HEK293 (cell line): Measurements from ENCODE around the gene ITIH1.
"Not testable (repeated sequence)": the region's sequence is repeated elsewhere in the genome, so short reads cannot be mapped to it uniquely, and the experiment has no call there.

Source experiments
- CTCF ChIA-PET: fragments of 350-600 bp; formaldehyde crosslinking; extraction: SDS; loops from one replicate; lab custom pipeline; 2021; ENCODE audit warnings: antibody characterized with exemption; lab: Yijun Ruan, JAX
- POLR2A ChIA-PET: fragments of 300-600 bp; formaldehyde crosslinking; extraction: SDS; loops from one replicate; lab custom pipeline; 2020; ENCODE audit warnings: antibody characterized with exemption, inconsistent platforms; lab: Yijun Ruan, JAX
- H3K27ac ChIP-seq: fragments of 200-500 bp; sonication (Bioruptor generic); 2 replicates; pipeline ENCODE4 v1.5.1; 2014; ENCODE audit warnings: low read depth, low read length, control low read depth, inconsistent platforms; ENCODE audit errors: extremely low read depth
- H3K36me3 ChIP-seq, 2 experiments: fragments of 200-500 bp in 1 of 2; sonication (Bioruptor generic) in 1 of 2; 1 replicate in 1 of 2; 2 replicates in 1 of 2; pipeline ENCODE4 v1.5.1; 2014 to 2017; ENCODE audit warnings: inconsistent platforms in 2 of 2, low read length in 2 of 2; ENCODE audit not compliant: control insufficient read depth in 2 of 2, insufficient read depth in 1 of 2
- H3K4me1 ChIP-seq: fragments of 200-500 bp; sonication (Bioruptor generic); 2 replicates; pipeline ENCODE4 v1.5.1; 2014; ENCODE audit warnings: mild to moderate bottlenecking, low read length, inconsistent platforms; ENCODE audit not compliant: control insufficient read depth, insufficient read depth
- H3K4me3 ChIP-seq: 2 replicates; pipeline ENCODE4 v1.5.1; 2011; ENCODE audit warnings: low read depth, mild to moderate bottlenecking, control low read depth, low read length, moderate library complexity
- H3K9me3 ChIP-seq: fragments of 200-500 bp; sonication (Bioruptor generic); 2 replicates; pipeline ENCODE4 v1.5.1; 2014; ENCODE audit warnings: low read depth, low read length, inconsistent platforms; ENCODE audit not compliant: control insufficient read depth, insufficient read depth
- BCL11A ChIP-seq: fragments of 450-650 bp; formaldehyde crosslinking; IDR thresholded peaks from 2 replicates; pipeline ENCODE4 v1.5.1; 2016; ENCODE audit warnings: low read depth, missing biosample characterization, missing genetic modification characterization
- MEIS1 ChIP-seq: sonication (generic); formaldehyde crosslinking; IDR thresholded peaks from 2 replicates; pipeline ENCODE4 v1.8.1; 2022; ENCODE audit warnings: missing genetic modification reagents, mild to moderate bottlenecking, borderline replicate concordance
- ZEB2 ChIP-seq: fragments of 450-650 bp; formaldehyde crosslinking; IDR thresholded peaks from 2 replicates; pipeline ENCODE4 v1.5.1; 2016; ENCODE audit warnings: missing biosample characterization, missing genetic modification characterization
- ZNF132 ChIP-seq: fragments of 450-650 bp; formaldehyde crosslinking; IDR thresholded peaks from 2 replicates; pipeline ENCODE4 v1.5.1; 2017; ENCODE audit warnings: missing biosample characterization, missing genetic modification characterization, borderline replicate concordance
- ZNF311 ChIP-seq: fragments of 450-650 bp; formaldehyde crosslinking; IDR thresholded peaks from 2 replicates; pipeline ENCODE4 v1.5.1; 2017; ENCODE audit warnings: missing biosample characterization, missing genetic modification characterization, borderline replicate concordance
- ZNF416 ChIP-seq: fragments of 450-650 bp; formaldehyde crosslinking; IDR thresholded peaks from 2 replicates; pipeline ENCODE4 v1.5.1; 2016; ENCODE audit warnings: missing biosample characterization, missing genetic modification characterization
- ZNF530 ChIP-seq: fragments of 450-650 bp; formaldehyde crosslinking; IDR thresholded peaks from 2 replicates; pipeline ENCODE4 v1.5.1; 2016; ENCODE audit warnings: low read depth, missing biosample characterization, missing genetic modification characterization
- ZNF837 ChIP-seq: fragments of 450-650 bp; formaldehyde crosslinking; IDR thresholded peaks from 2 replicates; pipeline ENCODE4 v1.5.1; 2016; ENCODE audit warnings: missing biosample characterization, missing genetic modification characterization
- ZSCAN30 ChIP-seq: fragments of 450-650 bp; IDR thresholded peaks from 2 replicates; pipeline ENCODE4 v1.5.1; 2018; ENCODE audit warnings: missing biosample characterization, mild to moderate bottlenecking, missing genetic modification characterization, moderate library complexity
- TF ChIP-seq, protein P1 (sequence below): fragments of 450-650 bp; formaldehyde crosslinking; IDR thresholded peaks from 2 replicates; pipeline ENCODE4 v1.5.1; 2016; ENCODE audit warnings: missing biosample characterization, missing genetic modification characterization
- TF ChIP-seq, protein P2 (sequence below): fragments of 450-650 bp; formaldehyde crosslinking; IDR thresholded peaks from 2 replicates; pipeline ENCODE4 v1.5.1; 2017; ENCODE audit warnings: missing biosample characterization, missing genetic modification characterization
- TF ChIP-seq, protein P3 (sequence below): fragments of 450-650 bp; formaldehyde crosslinking; IDR thresholded peaks from 2 replicates; pipeline ENCODE4 v1.5.1; 2016; ENCODE audit warnings: missing biosample characterization, missing genetic modification characterization

The ITIH1 gene, protein sequence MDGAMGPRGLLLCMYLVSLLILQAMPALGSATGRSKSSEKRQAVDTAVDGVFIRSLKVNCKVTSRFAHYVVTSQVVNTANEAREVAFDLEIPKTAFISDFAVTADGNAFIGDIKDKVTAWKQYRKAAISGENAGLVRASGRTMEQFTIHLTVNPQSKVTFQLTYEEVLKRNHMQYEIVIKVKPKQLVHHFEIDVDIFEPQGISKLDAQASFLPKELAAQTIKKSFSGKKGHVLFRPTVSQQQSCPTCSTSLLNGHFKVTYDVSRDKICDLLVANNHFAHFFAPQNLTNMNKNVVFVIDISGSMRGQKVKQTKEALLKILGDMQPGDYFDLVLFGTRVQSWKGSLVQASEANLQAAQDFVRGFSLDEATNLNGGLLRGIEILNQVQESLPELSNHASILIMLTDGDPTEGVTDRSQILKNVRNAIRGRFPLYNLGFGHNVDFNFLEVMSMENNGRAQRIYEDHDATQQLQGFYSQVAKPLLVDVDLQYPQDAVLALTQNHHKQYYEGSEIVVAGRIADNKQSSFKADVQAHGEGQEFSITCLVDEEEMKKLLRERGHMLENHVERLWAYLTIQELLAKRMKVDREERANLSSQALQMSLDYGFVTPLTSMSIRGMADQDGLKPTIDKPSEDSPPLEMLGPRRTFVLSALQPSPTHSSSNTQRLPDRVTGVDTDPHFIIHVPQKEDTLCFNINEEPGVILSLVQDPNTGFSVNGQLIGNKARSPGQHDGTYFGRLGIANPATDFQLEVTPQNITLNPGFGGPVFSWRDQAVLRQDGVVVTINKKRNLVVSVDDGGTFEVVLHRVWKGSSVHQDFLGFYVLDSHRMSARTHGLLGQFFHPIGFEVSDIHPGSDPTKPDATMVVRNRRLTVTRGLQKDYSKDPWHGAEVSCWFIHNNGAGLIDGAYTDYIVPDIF

DNA sequence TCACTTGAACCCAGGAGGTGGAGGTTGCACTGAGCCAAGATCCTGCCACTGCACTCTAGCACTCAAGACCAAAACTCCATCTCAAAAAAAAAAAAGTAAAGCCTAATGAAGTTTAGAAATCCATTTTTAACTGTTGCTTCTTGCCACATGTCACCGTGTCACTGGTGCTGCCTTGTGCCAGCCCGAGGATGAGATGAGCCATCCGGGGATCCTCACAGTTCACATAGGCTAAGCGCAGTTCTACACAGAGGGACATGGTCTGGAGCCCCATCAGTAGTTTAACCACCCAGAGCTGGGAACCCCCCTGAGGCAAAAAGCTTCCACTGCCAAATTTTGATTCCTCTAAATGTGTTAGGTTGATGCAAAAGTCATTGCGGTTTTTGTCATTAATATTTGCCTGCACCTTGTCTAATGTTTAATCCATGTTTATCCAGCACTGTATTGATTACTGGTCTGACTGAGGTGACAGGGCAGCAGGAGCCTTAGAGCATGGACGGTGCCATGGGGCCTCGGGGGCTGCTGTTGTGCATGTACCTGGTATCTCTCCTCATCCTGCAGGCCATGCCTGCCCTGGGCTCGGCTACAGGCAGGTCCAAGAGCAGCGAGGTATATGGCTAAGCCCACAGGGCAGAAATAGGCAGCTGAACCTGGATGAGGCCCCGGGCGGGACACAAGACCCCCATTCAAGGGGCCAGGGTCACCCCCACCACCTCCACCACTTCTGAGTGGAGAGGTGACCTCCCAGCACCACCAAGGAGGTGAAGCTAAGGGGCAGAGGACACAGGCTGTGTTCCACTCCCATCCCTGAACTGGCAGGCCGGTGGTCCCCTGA, at the start of gene ITIH1:
TSS of gene ITIH1 (plus strand) at position 473 of the 832 bp plus-strand sequence. CDS start at position 490, 17 bp downstream.
- Histone ChIP-seq H3K27ac (no peak within 1 kb of the TSS), H3K9me3 (no peaks in the 10 kb centered on the region), H3K36me3 (no peaks in the 10 kb centered on the region), H3K4me3 (no peak within 1 kb of the TSS), H3K4me1 (no peaks in the 10 kb centered on the region)
- no peak for TF ChIP-seq ZNF837 (tag by site-specific recombination)
- TF ChIP-seq ZNF416 (tag by site-specific recombination) = no peak
- no peak for TF ChIP-seq ZNF132 (tag by site-specific recombination)
- ChIA-PET CTCF (interaction anchor here (0.7 kb wide), 1 partner anchor 7 kb away, joined by 3 read pairs; no protein-coding TSS in a partner anchor), POLR2A (no interaction called here)

DNA sequence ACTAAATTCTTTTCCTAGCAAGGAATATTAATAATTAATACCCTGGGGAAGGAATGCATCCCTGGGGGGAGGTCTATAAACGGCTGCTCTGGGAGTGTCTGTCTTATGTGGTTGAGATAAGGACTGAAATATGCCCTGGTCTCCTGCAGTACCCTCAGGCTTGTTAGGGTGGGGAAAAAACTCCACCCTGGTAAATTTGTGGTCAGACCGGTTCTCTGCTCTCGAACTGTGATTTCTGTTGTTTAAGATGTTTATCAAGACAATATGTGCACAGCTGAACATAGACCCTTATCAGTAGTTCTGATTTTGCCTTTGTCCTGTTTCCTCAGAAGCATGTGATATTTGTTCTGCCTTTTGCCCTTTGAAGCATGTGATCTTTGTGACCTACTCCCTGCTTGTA, 48.6 kb upstream of the ITIH1 start:
- H3K4me1 ChIP-seq, CTCF ChIA-PET, H3K4me3 ChIP-seq, H3K27ac ChIP-seq, POLR2A ChIA-PET, H3K9me3 ChIP-seq: not testable (repeated sequence)
- H3K36me3 ChIP-seq = peaks cover 0 to 45% of the 10 kb centered on the region in 2 experiments; a peak in 2 of 3 replicates

DNA sequence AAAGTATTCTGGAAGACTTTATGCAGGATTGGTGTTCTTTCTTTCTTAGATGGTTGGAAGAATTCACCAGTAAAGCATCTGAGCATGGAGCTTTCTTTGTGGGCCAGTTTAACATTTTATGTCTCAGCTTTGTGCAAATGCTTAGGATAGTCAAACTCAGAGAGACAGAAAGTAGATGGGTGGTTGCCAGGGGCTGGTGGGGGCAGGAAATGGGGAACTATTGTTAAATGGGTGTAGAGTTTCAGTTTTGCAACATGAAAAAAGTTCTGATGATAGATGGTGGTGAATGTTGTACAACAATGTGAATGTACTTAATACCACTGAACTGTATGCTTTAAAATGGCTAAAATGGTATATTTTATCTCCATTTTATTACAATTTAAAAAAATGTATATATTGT, 46.7 kb upstream of the ITIH1 start:
- no peak overlapping the region for H3K27ac ChIP-seq
- CTCF ChIA-PET = interaction anchor here (1.1 kb wide), 1 partner anchor 8 kb away, joined by 3 read pairs; no protein-coding TSS in a partner anchor
- peaks cover 7 to 61% of the 10 kb centered on the region in 2 experiments for H3K36me3 ChIP-seq
- no peaks in the 10 kb centered on the region for H3K9me3 ChIP-seq
- no peaks in the 10 kb centered on the region for H3K4me1 ChIP-seq
- POLR2A ChIA-PET = no interaction called here
- no peak overlapping the region for H3K4me3 ChIP-seq
- TF ChIP-seq ZNF530 (tag by site-specific recombination) (no peak), BCL11A (no peak), ZSCAN30 (tag by site-specific recombination) (no peak), MEIS1 (CRISPR knock-in tag) (no peak), ZEB2 (tag by site-specific recombination) (no peak), ZNF311 (tag by site-specific recombination) (no peak), ZNF416 (tag by site-specific recombination) (no peak)
- TF ChIP-seq, protein P1, sequence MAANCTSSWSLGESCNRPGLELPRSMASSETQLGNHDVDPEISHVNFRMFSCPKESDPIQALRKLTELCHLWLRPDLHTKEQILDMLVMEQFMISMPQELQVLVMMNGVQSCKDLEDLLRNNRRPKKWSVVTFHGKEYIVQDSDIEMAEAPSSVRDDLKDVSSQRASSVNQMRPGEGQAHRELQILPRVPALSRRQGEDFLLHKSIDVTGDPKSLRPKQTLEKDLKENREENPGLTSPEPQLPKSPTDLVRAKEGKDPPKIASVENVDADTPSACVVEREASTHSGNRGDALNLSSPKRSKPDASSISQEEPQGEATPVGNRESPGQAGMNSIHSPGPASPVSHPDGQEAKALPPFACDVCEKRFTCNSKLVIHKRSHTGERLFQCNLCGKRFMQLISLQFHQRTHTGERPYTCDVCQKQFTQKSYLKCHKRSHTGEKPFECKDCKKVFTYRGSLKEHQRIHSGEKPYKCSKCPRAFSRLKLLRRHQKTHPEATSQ (tag by site-specific recombination) = no peak
- TF ChIP-seq, protein P2, sequence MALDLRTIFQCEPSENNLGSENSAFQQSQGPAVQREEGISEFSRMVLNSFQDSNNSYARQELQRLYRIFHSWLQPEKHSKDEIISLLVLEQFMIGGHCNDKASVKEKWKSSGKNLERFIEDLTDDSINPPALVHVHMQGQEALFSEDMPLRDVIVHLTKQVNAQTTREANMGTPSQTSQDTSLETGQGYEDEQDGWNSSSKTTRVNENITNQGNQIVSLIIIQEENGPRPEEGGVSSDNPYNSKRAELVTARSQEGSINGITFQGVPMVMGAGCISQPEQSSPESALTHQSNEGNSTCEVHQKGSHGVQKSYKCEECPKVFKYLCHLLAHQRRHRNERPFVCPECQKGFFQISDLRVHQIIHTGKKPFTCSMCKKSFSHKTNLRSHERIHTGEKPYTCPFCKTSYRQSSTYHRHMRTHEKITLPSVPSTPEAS (tag by site-specific recombination) = no peak
- TF ChIP-seq, protein P3, sequence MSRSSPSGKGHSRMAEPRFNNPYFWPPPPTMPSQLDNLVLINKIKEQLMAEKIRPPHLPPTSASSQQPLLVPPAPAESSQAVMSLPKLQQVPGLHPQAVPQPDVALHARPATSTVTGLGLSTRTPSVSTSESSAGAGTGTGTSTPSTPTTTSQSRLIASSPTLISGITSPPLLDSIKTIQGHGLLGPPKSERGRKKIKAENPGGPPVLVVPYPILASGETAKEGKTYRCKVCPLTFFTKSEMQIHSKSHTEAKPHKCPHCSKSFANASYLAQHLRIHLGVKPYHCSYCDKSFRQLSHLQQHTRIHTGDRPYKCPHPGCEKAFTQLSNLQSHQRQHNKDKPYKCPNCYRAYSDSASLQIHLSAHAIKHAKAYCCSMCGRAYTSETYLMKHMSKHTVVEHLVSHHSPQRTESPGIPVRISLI = no peak
